GM21576 (cell line): ENCODE data around the gene FSIP1.

Experiments used
- ATAC-seq: cut with Tn5 transposase; IDR thresholded peaks from one replicate; pipeline ENCODE4 v1.9.1; 2021; ENCODE audit warnings: mild to moderate bottlenecking, moderate library complexity; ENCODE audit not compliant: unreplicated experiment

The FSIP1 gene

DNA sequence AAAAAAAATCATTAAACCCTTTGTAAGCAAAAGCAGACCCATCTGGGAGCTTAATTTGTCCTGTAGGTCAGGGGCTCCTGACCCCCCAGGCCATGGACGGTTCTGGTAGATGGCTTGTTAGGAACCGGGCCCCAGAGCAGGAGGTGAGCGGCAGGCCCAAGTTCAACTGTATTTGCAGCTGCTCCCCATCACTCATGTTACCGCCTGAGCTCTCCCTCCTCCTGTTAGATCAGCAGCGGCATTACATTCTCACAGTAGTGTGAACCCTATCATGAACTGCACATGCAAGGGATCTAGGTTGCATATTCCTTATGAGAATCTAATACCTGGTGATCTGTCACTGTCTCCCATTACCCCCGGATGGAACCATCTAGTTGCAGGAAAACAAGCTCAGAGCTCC lies 60.7 kb downstream of the FSIP1 start:
- ATAC-seq, result no peak

DNA sequence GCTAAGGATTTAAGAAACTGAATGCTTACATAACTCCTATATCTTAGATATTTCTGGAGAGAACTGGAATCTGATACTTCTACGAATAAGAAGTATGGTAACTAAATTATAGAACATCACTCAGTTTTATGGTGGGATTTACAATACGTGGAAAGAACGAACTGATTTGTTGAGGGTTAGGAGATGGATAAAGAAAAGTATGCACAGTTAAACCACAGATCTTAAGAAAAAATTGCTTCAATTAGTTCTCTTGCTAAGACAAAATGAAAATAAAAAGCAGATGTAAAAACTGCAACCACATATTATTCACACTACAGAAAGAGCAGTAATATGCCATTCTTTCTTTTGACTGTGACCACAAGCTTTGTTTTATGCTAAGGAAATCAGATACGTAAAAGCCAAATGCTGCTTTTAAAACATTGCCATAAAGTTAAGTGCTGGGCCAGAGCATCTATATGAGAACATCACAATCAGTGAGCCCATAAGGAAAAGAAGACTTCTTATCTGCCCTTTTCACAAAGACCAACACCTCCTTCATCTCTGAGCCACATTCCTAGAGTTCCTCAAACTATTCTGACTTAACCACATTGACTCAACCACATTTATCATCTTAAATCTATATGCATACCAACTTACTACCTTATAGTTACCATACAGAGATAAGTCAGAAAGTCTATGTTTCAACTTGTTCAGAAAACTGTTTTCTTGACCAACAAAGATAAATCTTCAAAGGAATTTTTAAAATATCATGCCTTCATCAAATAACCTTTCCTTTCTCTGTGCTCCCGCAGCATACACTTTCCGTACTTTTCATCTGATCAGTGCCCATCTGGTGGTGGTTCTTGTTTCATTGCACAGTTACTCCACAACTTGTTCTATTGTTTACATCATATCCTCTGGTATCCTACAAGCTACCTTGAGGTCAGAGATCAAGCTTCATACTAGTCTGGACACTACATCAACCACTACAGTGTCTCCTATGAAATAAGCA lies 61.7 kb downstream of the FSIP1 start:
- no peak for ATAC-seq

DNA sequence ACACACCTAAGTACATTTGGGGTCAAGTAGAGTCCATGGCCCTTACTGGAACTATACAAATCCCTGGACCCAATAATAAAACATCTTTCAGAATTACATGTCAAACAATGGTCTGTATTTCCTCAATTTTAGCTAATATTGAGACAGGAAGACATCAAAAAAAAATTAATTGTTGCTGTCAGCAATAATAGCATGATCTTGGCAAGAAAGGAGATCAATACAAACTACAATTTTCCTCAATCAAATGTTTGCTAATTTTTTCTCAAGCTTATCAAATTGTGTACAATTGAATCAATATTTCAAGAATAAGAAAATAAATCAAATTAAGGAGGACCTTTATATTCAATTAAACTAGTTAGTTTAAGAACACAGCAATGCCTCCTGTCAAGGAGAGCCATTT lies 62.6 kb downstream of the FSIP1 start:
- ATAC-seq, result no peak

DNA sequence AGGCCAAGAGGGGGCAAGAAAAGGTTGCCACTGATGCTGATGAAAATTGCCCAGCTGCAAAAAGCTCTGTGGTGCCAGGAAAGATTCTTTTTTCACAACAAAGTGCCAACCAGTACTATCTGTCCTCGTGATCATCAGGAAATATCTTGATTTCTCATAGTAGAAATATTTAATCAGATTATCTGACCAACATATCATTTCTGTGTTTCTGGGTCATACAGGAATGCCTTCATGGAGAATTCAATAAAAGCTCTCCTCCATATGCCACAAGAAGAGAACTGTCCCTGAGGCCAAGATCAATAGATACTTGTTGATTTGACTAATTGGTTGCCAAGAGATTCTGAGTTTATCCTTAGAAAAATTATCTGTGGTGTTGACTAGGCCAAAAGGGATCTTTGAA lies 63.5 kb downstream of the FSIP1 start:
- no peak for ATAC-seq

DNA sequence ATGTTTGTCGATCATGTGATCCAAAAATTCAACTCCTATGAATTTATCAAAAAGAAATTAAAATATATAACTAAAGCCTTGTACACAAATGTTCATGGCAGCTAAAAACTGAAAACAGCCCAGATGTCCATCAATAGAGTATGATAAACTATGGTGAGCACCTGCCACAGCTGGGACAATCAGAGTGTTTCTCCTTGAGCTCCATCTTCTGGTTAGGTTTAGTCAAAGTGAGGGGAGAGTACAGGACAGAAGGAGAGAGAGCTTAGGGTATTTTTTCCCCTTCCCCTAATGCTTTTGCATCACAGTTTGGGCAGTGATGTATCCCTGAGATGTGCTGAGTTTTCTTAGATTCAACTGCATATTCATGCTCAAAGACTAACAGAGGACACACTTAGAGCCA lies 65.5 kb downstream of the FSIP1 start:
- no peak for ATAC-seq

DNA sequence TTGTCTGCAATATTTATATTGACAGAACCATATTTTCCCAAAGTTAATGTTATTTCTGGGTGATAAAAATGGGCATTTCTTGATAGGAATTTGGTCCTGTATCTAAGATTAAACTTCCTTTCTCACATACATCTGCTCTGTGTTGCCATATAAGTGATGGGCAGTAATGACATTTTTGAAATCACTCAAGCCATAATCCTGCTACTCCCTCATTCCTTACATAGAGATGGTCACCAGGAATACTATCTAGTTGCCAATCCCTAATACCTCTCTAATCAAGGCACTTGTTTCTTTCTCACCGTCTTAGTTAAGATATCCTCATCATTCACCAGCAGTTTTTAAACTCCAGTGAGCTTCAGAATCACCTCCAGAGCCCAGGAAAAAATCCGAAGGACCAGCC lies 68.4 kb downstream of the FSIP1 start:
- ATAC-seq, result no peak

DNA sequence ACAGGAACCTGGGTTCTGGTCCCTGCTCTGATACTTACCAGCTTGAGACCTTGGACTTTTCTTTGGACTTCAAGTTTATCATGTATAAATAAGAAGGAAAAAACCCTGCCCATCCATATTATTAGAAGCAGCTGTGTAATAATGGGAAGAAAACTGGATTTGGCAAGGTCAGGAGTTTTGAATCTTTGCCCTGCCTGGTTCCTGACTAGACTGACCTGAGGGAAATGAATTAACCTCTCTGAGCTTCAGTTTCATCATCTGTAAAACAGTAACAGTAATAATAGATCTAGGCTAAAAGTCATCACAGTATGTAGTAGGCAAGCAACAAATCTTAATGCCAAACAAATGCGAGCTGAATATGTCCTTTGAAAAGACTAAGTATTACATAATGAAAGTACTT lies 68.8 kb downstream of the FSIP1 start:
- ATAC-seq, result no peak

DNA sequence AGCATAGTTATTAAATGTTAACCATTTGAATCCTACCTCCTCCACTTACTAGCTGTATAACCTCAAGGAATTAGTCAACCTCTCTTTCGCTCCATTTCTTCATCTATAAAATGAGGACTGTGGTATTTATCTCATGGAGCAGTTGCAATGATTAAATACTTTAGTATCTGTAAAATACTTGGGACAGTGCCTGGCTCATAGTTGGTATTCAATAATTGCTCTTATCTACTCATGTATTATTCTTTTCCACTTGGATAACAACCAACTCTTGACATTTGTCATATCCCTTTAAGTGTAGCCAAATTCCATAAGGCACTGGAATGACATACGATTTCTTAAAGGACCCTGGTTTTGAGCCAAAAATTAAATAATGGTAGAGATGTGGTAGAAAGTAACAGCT lies 72.0 kb downstream of the FSIP1 start:
- no peak for ATAC-seq

DNA sequence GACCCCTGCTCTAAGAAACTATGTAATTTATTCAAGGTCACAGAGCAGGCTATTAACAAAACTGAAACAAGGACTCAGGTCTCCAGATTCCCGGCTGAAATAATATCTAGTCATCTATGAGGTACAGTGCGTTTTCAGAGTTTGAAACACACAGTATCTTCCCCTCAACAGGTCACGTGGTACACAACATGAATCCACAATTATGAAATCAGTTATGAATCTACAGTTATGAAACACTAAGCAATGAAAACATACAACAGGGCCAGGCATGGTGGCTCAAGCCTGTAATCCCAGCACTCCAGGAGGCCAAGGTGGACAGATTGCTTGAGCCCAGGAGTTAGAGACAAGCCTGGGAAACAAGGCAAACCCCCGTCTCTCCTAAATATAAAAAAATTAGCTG lies 72.7 kb downstream of the FSIP1 start:
- ATAC-seq, result no peak

DNA sequence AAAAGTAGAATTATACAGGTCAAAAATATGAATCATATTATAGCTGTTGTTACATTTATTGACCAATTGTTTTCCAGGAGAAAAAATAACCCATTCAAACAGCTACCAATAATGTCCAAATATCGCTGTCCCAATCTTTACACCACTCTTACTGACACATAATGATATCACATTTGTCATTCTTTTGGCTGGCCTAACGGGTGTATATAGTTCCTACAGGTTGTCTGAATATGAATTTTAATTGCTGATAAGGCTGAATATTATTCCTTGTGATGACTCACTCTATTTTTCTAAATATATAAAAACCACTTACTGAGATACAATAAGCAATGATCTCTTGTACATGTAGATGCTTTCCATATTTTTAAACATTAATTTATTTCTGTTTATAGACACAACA lies 76.4 kb downstream of the FSIP1 start:
- no peak for ATAC-seq

DNA sequence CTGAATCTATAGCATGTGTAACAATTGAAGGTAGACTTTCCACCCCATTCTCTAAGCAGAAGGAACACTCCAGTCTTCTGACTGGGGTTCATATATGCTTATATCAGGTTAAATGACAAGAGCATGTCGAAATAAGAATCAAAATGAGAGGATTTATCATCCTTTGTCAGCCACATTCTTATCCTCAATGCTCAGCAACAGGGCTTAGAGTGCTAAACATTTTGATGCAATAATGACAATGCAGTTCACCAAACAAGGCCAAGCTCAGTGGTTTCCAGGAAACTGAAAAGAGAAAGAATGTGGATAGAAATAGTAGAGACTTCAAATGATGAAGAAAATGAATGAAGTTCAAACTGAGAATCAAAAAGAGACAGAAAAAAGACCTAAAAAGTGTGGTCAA lies 78.0 kb downstream of the FSIP1 start:
- ATAC-seq, result no peak

DNA sequence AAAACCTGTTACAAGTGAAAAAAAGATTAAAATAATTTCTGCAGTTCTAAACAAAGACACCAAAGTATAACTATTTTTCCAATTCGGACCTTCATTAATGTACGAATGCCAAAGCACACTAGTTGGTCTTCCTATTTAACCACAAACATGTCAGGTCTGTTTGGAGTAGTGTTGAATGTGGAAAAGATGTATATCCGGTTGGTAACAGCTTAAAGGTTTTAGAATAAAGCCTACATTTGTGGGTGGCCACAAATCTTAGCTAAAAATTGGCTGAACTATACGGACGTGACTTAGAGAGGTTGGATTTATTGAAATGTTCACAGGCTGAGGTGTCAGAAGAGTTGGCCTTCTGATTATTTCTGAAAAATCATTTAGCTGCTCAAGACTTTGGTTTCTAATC lies 78.4 kb downstream of the FSIP1 start:
- ATAC-seq, result no peak

DNA sequence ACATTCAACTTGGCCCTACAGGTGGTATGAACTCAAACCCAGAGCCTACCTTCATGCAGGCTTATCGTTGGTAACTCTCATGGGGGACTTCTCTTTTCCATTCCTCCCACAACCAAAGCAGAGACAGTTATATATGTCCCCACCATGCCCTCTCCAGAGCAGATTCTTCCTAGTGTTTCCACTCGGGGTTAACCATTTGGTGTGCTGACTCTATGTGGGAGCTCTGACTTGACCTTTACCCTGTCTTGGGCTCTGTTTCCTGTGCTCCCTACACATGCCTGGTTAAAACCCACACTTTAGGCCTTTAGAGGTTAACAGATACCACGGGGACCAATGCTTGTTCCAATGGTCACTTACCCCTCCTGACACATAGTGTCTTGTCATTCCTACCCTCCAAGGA lies 80.7 kb downstream of the FSIP1 start:
- no peak for ATAC-seq

DNA sequence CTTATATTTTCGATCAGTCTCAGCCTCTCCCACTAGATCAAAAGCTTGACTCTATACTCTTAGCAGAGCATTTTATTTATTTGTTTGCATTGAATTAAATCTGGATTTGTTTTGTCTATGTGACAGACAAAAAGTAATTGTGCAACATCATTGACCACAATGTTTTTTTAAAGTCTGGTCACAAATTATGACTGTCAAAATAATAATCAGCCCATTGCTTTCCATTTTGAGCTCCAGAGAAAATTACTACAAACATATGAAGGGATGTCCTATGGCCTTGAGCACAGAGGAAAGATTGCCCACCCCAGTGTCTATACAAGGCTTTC lies 82.3 kb downstream of the FSIP1 start:
- no peak for ATAC-seq

DNA sequence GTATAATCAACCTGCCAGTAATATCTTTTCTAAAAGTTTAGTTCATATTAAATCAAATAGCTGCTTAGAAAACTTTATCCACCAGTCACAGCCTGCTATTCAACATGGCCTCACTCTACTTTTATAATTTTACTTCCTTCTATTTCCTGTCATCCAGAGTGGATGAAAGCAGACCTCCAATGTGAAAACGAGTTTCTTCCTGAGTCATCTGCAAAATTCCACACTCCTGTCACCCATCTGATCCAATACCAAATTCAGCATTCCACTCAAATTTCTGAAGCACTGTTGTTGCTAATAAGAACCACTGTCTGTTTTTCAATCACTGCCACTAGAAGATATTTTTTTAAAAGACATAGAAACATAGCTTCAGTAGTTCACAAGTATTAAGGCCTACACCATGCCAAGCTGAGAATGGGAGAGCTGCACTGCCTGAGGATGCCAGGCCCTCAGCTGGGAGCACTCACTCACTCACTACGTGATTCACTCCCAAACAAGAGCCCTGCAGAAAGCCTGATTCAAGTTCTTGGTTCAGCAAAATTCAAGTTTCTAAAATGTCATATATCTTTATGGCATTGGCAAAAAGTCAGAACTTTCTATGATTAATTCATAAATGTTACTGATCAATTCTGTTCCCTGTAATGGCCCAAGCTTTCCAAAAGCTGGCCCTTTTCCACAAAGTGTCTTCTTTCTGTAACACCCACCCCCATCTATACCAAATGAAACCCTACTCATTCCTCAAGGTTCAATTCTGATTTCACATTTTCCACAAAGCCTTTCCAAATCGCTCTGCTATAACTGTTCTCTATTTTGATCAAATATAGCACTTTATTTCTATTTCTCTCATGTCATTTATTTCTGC lies 82.9 kb downstream of the FSIP1 start:
- no peak for ATAC-seq

DNA sequence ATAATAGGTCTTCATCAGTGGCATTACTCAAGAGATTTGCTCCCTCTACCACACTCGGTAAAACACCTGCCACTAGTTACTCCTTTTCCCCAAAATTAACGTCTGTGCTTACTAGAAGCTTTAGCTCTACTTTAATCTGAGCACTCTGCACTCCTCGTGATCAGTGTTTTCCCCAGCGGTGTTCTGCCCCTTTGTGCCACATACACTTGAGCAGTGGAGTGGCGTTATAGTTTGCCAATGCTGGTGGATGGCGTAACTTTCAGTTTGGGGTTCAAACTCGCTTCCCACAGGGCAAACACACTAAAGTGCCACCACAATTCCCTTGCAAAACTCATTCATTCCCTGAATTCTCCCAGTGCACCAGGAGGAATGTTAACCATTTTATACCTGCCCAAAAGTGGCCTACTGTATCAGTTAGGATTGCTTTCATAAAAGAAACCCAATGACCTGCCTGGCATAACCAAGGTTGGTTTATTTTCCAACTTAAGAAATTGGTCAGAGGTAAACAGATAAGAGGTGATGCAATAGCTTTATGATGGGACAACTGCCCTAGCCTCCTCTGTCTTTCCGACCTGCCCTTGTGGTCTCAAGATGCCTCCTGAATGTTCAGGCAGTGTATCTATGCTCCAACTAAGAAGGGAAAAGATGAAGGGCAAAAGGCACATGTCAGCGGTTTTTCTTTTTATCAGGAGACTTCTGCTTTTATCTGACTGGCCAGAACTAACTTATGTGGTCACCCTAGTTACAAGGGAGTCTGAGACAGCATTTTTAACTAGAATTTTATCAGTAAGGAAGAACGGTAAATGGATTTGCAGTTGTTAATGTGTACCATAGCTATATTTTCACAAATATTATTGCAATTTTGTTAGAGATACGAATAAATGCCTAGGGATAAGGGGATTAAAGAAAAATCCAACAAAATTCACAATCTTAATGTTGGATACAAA lies 83.9 kb downstream of the FSIP1 start:
- no peak for ATAC-seq

DNA sequence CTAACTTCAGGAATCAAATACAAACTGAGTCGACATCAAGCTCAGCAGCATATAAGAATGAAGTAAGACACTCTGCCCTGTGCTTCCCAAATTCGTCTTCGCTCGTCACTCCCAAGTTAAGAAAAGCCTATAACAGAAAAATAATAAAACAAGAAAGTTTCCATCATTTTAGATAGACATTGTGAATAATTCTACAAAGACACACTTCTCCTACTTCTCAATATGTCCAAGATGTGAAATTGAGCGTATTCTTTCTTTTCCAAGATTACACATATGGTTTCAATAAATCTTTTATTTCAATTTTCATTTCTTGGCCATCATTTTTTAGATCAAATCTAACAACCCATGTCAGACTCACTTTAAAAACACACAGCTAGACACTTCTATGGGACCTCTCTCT lies 85.1 kb downstream of the FSIP1 start:
- no peak for ATAC-seq

DNA sequence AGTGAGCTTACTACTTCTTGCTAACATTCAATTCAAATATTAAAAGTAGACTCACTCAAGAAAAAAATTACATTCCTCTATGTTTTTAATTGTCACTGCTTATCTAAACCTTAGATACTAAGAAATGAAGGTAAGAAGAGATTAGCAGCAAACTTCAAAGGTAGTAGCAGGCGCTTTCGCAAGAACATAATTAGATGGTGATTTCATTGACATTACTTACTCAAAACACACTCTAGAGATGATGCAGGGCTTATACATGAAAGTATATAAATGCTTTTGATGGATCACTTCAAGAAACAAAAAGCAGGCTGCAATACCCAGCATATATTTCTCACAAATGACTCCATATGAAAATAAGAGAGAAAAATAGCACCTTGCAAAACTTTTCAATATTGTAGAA lies 86.8 kb downstream of the FSIP1 start:
- ATAC-seq, result no peak

DNA sequence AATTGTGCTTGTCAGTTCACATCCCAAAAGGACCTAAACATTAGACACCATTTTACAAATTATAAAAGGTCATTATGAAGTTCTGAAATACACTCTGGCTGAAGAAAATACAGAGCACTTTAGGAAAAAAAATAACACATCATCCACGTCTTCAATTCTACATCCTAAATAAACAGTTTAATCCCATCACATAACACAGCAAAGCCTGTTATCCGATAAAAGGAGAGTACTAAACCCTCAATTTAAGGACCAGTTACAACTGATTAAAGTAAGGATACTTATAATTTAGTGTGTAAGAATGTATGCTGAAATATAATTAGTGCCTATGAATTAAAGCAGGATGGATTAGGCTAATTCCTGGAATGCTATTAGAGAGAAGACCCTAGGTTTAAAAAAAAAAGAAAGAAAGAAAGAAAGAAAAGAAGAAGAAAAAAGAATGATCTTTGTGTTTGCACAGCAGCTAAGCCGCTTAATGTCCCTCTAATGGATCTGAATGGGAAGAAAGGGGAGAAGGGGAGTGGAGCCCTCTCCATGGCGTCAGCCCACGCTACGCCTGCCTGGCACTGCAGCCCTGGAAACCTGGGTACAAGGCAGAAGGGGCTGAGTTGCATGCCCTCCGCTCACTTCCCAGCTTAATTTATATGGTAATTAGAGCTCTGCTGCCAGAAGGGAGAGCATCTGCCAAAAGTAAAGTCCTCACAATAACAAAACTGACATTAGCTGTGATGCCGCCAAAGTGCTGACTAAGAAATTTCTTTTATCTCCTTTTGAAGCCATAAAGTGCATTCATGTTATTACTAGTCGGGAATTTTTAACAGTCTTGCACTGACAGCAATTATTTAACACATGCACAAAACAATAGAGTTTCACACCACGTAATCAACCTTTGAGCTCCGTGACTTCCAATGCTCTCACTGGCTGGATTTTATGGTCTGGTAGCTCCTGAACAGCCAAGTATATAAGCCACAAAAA lies 90.0 kb downstream of the FSIP1 start:
- ATAC-seq, result no peak
